ENCODE data around the gene TBC1D20. TPM values are rescaled to one million over a fixed set of nuclear protein-coding genes. Genes with fewer than 3 reads are reported as not detected.

The TBC1D20 gene
- total and polyA plus RNA-seq, 3 donors from 2014 or later, result 43.5 to 52.6 (median 45.7) TPM

GRCh38 chr20:409697-410559, 52.4 kb downstream of the TBC1D20 start:
- Histone ChIP-seq H3K27me3 (no peaks in the 10 kb centered on the region), H3K9me3 (no peaks in the 10 kb centered on the region), H3K36me3 (ENCODE audit: low read depth, missing control alignments) (no peaks in the 10 kb centered on the region), H3K4me3 (no peak overlapping the region), H3K4me1 (peaks cover 11% of the 10 kb centered on the region), H3K27ac (peak overlapping the region in 1 of 2 donors; percentile 95)
- DNase-seq, result no peak
- 75 to 81% methylated on average over 13 to 14 of the region's 14 CpGs for WGBS, 2 donors
- TF ChIP-seq CTCF (IDR thresholded peaks at IDR 0.05) (no peak), POLR2A (IDR thresholded peaks at IDR 0.05) (no peak)
- intact Hi-C loops (cut with DNase I; ENCODE audit: low total_unique reads), result no loop called here

GRCh38 chr20:408843-409696, 53.3 kb downstream of the TBC1D20 start:
- peak overlapping the region; percentile 88 to 100 for H3K4me3 ChIP-seq
- H3K27me3 ChIP-seq, result no peaks in the 10 kb centered on the region
- no peak for DNase-seq
- no peaks in the 10 kb centered on the region for H3K36me3 ChIP-seq (ENCODE audit: low read depth, missing control alignments)
- H3K4me1 ChIP-seq, result peaks cover 11% of the 10 kb centered on the region
- H3K9me3 ChIP-seq, result no peaks in the 10 kb centered on the region
- intact Hi-C loops (cut with DNase I; ENCODE audit: low total_unique reads), result no loop called here
- TF ChIP-seq POLR2A (IDR thresholded peaks at IDR 0.05) (no peak), CTCF (IDR thresholded peaks at IDR 0.05) (no peak)
- peak overlapping the region; percentile 95 to 96 for H3K27ac ChIP-seq
- WGBS, 2 donors, result 8 to 13% methylated on average over 7 of the region's 7 CpGs

- 0 to 1% methylated on average over 18 to 56 of the region's 87 CpGs for WGBS, 2 donors
- Histone ChIP-seq H3K27ac (peak within 1 kb of the TSS; percentile 95 to 96), H3K36me3 (ENCODE audit: low read depth, missing control alignments) (no peaks in the 10 kb centered on the region), H3K27me3 (no peaks in the 10 kb centered on the region), H3K4me3 (peak within 1 kb of the TSS; percentile 88 to 100), H3K4me1 (peaks cover 11% of the 10 kb centered on the region), H3K9me3 (no peaks in the 10 kb centered on the region)
- TF ChIP-seq CTCF (IDR thresholded peaks at IDR 0.05) (no peak), POLR2A (IDR thresholded peaks at IDR 0.05) (no peak)
- intact Hi-C loops (cut with DNase I; ENCODE audit: low total_unique reads), result no loop called here
- DNase-seq, result peak; percentile 80
Observed at GRCh38 chr20:407953-408842, 54.1 kb downstream of the TBC1D20 start, which contains the start of gene RBCK1. Gene RBCK1, plus strand, starts transcription at chr20:408299. Its CDS starts 459 bp downstream, at chr20:408758.

- Histone ChIP-seq H3K36me3 (ENCODE audit: low read depth, missing control alignments) (no peaks in the 10 kb centered on the region), H3K27me3 (no peaks in the 10 kb centered on the region), H3K4me3 (peak overlapping the region; percentile 32 to 100), H3K4me1 (peaks cover 11% of the 10 kb centered on the region), H3K27ac (peak overlapping the region in 1 of 2 donors; percentile 54), H3K9me3 (no peaks in the 10 kb centered on the region)
- peak; percentile 78 for DNase-seq
- WGBS, 2 donors, result 3 to 6% methylated on average over 28 to 35 of the region's 45 CpGs
- intact Hi-C loops (cut with DNase I; ENCODE audit: low total_unique reads), result no loop called here
- TF ChIP-seq POLR2A (IDR thresholded peaks at IDR 0.05) (no peak), CTCF (IDR thresholded peaks at IDR 0.05) (no peak)
Observed at GRCh38 chr20:407133-407952, 55.0 kb downstream of the TBC1D20 start.
